GM12872 (cell line): ENCODE data around the gene FBXO45.

Source experiments
- TF ChIP-seq, protein P1 (sequence below): IDR thresholded peaks from 3 replicates; pipeline ENCODE4 v1.5.1; 2011; ENCODE audit warnings: low read depth, mild to moderate bottlenecking, low read length, moderate library complexity; ENCODE audit not compliant: insufficient read depth

FBXO45 gene, protein sequence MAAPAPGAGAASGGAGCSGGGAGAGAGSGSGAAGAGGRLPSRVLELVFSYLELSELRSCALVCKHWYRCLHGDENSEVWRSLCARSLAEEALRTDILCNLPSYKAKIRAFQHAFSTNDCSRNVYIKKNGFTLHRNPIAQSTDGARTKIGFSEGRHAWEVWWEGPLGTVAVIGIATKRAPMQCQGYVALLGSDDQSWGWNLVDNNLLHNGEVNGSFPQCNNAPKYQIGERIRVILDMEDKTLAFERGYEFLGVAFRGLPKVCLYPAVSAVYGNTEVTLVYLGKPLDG

DNA sequence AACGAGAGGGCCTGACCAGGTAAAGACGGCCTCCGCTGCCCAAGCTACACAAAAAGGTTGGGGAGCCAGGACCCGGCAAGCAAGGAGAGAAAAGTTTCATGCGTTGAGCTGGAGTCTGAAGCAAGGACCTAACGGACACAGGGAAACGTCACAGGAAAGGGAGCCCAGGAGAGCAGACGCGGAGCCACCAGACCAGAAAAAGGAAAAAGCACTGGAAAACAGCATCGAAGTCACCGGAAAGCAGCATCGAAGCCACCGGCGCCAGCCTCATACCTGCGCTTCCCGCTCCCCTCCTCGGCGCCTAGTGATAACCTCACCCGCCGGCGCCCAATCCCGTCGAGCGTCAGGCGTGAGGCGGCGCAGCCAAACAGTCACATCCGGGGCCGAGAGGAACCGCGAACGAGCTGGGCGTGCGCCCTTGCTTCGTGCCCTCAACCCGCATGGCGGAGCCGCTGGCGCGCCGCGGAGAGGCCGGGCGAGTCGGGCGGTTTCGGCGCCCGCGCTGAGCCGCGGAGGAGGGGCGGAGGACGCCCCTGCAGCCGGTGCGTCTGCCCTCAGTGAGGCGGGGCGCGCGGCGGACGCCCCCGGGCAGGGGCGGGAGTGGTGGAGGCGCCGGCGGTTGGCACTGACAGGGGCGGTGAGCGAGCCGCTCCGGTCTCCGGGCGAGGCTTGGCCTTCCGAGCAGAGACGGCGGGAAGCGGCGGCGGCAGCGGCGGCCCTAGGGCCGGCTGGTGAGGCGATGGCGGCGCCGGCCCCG, at the start of gene FBXO45, which contains the start of gene WDR53:
Gene FBXO45 (plus strand): TSS at position 415 of the 757 bp plus-strand sequence. CDS start 325 bp downstream, at position 740.
Gene WDR53 (minus strand): TSS at position 309 of the 757 bp plus-strand sequence. CDS start 7,079 bp downstream, outside the sequence.
- TF ChIP-seq, protein P1, sequence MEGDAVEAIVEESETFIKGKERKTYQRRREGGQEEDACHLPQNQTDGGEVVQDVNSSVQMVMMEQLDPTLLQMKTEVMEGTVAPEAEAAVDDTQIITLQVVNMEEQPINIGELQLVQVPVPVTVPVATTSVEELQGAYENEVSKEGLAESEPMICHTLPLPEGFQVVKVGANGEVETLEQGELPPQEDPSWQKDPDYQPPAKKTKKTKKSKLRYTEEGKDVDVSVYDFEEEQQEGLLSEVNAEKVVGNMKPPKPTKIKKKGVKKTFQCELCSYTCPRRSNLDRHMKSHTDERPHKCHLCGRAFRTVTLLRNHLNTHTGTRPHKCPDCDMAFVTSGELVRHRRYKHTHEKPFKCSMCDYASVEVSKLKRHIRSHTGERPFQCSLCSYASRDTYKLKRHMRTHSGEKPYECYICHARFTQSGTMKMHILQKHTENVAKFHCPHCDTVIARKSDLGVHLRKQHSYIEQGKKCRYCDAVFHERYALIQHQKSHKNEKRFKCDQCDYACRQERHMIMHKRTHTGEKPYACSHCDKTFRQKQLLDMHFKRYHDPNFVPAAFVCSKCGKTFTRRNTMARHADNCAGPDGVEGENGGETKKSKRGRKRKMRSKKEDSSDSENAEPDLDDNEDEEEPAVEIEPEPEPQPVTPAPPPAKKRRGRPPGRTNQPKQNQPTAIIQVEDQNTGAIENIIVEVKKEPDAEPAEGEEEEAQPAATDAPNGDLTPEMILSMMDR, result no peak

DNA sequence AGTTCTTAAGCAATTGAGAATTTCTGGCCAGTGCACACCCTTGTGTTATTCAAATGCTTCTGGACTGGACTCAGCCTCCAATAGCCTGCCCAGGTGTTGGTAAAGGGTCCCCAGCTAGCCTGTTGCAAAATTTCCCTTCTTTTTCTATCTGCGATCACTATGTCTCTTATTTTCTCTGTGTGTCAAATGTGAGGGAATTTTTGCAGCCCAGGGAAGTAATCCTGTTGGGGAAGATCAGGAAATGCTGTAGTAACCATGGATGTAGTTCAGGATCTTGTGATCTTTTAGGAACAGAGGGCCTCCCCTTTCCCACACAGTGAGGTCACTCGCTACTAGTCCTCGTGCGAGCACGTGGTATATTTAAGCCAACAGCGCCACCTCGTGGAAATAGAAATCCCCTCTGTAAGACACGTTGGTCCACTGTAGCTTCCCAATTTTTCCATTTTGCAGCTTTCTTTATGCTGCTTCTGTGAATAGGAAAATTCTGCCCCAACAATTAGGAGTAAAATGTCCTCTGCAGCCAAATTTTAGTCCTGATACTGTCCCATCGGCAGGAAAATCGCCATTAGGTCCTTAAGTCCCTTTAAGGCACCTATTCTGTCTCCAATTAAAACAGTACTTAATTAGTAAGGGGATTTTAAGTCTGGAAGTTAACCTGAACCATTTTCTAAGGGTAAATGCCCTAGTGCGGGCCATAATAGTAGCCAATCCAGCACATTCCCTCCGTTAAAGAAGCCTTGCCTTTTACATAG, 49.3 kb upstream of the FBXO45 start:
- TF ChIP-seq, protein P1, result peak; percentile 39

DNA sequence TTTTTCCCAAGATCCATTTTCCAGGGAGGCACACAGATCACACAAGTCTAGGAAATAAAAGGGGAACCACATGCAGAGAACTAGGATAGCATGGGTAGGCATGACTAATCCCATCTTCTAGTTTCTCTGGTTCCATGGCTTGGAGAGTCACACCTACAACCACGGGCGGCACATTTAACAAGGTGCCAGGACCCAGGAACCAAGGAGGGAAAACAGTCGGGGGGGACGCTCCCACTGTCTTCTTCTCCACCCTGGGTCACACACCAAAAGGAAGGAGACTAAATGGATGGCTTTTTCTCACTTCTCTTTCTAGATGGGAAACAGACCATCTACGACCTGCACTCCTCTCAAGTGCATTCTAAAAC, 48.8 kb upstream of the FBXO45 start:
- TF ChIP-seq, protein P1, result no peak

DNA sequence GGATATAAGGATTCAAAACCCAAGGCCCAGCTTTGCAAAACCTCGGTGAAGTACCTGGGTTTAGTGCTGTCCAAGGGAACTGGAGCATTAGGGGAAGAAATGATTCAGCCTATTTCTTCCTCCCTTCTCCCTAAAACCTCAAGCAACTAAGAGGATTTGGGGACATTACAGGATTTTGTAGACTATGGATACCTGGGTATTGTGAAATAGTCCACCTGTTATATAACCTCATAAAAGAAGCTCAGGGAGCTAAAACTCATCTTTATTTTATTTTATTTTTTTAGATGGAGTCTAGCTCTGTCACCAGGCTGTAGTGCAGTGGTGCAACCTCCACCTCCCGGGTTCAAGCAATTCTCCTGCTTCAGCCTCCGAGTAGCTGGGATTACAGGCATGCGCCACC, 44.6 kb upstream of the FBXO45 start:
- TF ChIP-seq, protein P1, result no peak

DNA sequence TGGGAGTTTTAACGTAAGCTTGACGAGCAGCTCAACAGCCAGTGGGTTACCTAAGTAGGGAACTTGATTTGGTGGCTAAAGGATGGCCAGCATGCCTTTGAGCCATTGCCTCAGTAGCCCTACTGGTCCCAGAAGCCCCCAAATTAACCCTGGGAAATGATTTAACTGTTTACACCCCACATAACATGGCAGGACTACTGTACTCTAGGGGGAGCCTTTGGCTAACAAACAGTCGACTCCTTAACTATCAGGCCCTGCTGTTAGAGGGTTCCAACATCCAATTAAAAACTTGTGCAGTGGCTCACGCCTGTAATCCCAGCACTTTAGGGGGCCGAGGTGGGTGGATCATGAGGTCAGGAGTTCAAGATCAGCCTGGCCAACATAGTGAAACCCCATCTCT, 43.9 kb upstream of the FBXO45 start:
- TF ChIP-seq, protein P1, result no peak

DNA sequence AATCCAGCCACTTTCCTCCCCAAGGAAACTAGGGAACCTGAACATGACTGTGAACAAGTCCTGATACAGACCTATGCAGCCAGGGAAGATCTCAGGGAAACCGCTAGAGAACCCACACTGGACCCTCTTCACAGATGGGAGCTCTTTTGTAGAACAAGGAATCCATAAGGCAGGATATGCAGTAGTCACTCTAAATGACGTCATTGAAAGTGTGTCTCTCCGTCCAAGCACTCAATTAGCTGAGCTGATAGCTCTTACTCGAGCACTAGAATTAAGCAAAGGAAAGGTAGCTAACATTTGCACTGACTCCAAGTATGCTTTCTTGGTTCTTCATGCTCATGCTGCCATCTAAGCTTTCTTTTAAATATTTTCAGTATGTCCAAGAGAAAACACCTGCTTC, 43.3 kb upstream of the FBXO45 start:
- TF ChIP-seq, protein P1, result no peak

DNA sequence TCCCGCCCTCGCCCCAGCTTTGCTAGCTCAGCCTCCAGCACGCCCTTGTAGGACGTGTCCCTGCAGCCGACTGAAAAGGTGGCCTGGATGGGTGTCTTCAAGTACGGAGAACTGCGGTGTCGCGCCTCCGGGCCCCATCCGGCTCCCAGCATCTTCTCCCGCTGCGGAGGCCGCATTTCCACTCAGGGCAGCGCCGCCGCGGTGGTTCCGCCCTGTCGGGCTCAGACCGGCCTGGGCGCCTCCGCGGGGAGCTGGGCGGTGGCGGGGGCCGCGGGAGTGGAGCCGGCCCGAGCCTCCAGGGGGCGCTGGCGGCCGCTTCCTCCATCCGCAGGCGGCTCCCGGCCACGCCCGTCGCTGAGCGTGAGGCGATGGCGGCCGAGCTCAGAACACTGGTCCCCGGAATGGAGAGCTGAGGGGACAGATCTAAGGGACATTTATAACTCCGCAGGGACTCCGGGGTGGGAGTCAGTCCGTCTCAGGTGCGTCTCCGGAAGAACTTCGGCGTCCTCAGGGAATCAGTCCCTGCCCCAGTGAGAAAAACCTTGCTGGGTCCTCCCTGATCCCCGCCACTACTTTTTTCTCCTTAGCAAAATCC, 39.7 kb upstream of the FBXO45 start:
- TF ChIP-seq, protein P1, result peak; percentile 71
